Lower leg skin (tissue), 3 donors: ENCODE results near the gene PISD.

Source experiments
- CTCF ChIP-seq, 3 donors: fragments of 450-650 bp; IDR thresholded peaks; one replicate each; pipeline ENCODE4 v1.5.1; 2016; ENCODE audit warnings: antibody characterized with exemption in 3 of 3, mild to moderate bottlenecking in 3 of 3, moderate library complexity in 2 of 3
- POLR2A ChIP-seq, 2 donors: fragments of 450-650 bp; IDR thresholded peaks; one replicate each; pipeline ENCODE4 v1.6.1; 2016 to 2017; ENCODE audit warnings: antibody characterized with exemption in 2 of 2, mild to moderate bottlenecking in 1 of 2, moderate library complexity in 1 of 2

GRCh38 chr22:31579835-31580242, 82.2 kb downstream of the PISD start:
- no peak for TF ChIP-seq POLR2A (IDR thresholded peaks at IDR 0.05)
- TF ChIP-seq CTCF (IDR thresholded peaks at IDR 0.05), result no peak
